HEK293T (cell line): ENCODE results near the gene MOCOS.

Experiments
- CTCF ChIA-PET: fragments of 350-600 bp; formaldehyde crosslinking; extraction: SDS; loops from one replicate; lab custom pipeline; 2021; ENCODE audit warnings: antibody characterized with exemption, inconsistent platforms; lab: Yijun Ruan, JAX
- POLR2A ChIA-PET: fragments of 350-600 bp; formaldehyde crosslinking; extraction: SDS; loops from one replicate; lab custom pipeline; 2020; ENCODE audit warnings: antibody characterized with exemption, inconsistent platforms; lab: Yijun Ruan, JAX
- DNase-seq: peaks from one replicate; pipeline ENCODE4 v3.0.0; 2012; ENCODE audit warnings: mixed read lengths; ENCODE audit errors: extremely low spot score
- ARNT ChIP-seq: fragments of 450-650 bp; IDR thresholded peaks from 2 replicates; pipeline ENCODE4 v1.6.1; 2017; ENCODE audit warnings: mild to moderate bottlenecking
- BHLHE40 ChIP-seq: fragments of 450-650 bp; IDR thresholded peaks from 2 replicates; pipeline ENCODE4 v1.6.1; 2016; ENCODE audit warnings: mild to moderate bottlenecking, moderate library complexity, borderline replicate concordance
- CTBP1 ChIP-seq: fragments of 450-650 bp; IDR thresholded peaks from 2 replicates; pipeline ENCODE4 v1.6.1; 2016; ENCODE audit warnings: borderline replicate concordance
- ELF4 ChIP-seq: fragments of 450-650 bp; IDR thresholded peaks from 2 replicates; pipeline ENCODE4 v1.6.1; 2017; ENCODE audit warnings: antibody characterized with exemption
- FOXA1 ChIP-seq: fragments of 450-650 bp; IDR thresholded peaks from 2 replicates; pipeline ENCODE4 v1.6.1; 2016; ENCODE audit warnings: mild to moderate bottlenecking
- FOXK2 ChIP-seq: fragments of 450-650 bp; IDR thresholded peaks from 2 replicates; pipeline ENCODE4 v1.6.1; 2016; ENCODE audit warnings: mild to moderate bottlenecking
- FOXM1 ChIP-seq: fragments of 450-650 bp; IDR thresholded peaks from 2 replicates; pipeline ENCODE4 v1.6.1; 2017; ENCODE audit warnings: mild to moderate bottlenecking, borderline replicate concordance
- HDGF ChIP-seq: fragments of 450-650 bp; IDR thresholded peaks from 2 replicates; pipeline ENCODE4 v1.6.1; 2017; ENCODE audit warnings: antibody characterized with exemption, borderline replicate concordance
- L3MBTL2 ChIP-seq: fragments of 450-650 bp; conservative IDR thresholded peaks from 2 replicates; pipeline ENCODE4 v1.6.1; 2016; ENCODE audit warnings: mild to moderate bottlenecking
- LEF1 ChIP-seq: fragments of 450-650 bp; IDR thresholded peaks from 2 replicates; pipeline ENCODE4 v1.6.1; 2017; ENCODE audit warnings: mild to moderate bottlenecking, borderline replicate concordance
- NFRKB ChIP-seq: fragments of 450-650 bp; IDR thresholded peaks from 2 replicates; pipeline ENCODE4 v1.6.1; 2016; ENCODE audit warnings: mild to moderate bottlenecking, moderate library complexity
- PKNOX1 ChIP-seq: fragments of 450-650 bp; IDR thresholded peaks from 2 replicates; pipeline ENCODE4 v1.6.1; 2016
- SP1 ChIP-seq: fragments of 450-650 bp; IDR thresholded peaks from 2 replicates; pipeline ENCODE4 v1.6.1; 2017
- SUZ12 ChIP-seq: fragments of 450-650 bp; IDR thresholded peaks from 2 replicates; pipeline ENCODE4 v1.6.1; 2016; ENCODE audit warnings: mild to moderate bottlenecking
- TARDBP ChIP-seq: fragments of 450-650 bp; IDR thresholded peaks from 2 replicates; pipeline ENCODE4 v1.6.1; 2016
- ZNF384 ChIP-seq: fragments of 450-650 bp; IDR thresholded peaks from 2 replicates; pipeline ENCODE4 v1.6.1; 2016

Gene MOCOS

GRCh38 chr18:36281936-36282335, 94.6 kb downstream of the MOCOS start:
- POLR2A ChIA-PET = interaction anchor here (1.7 kb wide), 1 partner anchor 153 kb away, joined by 5 read pairs; the partner anchor contains the start of gene SLC39A6
- TF ChIP-seq FOXA1 = no peak
- TF ChIP-seq SUZ12 = no peak
- no peak for TF ChIP-seq FOXK2
- TF ChIP-seq NFRKB = no peak
- no peak for TF ChIP-seq PKNOX1
- TF ChIP-seq ELF4 = no peak
- no peak for TF ChIP-seq BHLHE40
- no peak for TF ChIP-seq ARNT
- no peak for TF ChIP-seq HDGF
- no peak for TF ChIP-seq SP1
- TF ChIP-seq ZNF384 = no peak
- TF ChIP-seq CTBP1 = no peak
- TF ChIP-seq FOXM1 = no peak
- no peak for TF ChIP-seq LEF1
- TF ChIP-seq L3MBTL2 = no peak
- no peak for TF ChIP-seq TARDBP
- DNase-seq = no peak
- CTCF ChIA-PET = interaction anchor here (0.5 to 4.2 kb wide), 9 partner anchors 10 to 527 kb away, joined by 3 to 46 read pairs (median 4); no protein-coding TSS in a partner anchor

GRCh38 chr18:36283448-36283847, 96.2 kb downstream of the MOCOS start:
- ChIA-PET POLR2A (interaction anchor here (1.0 to 1.1 kb wide), 2 partner anchors 11 to 152 kb away, joined by 3 to 4 read pairs; no protein-coding TSS in a partner anchor), CTCF (interaction anchor here (1.0 to 4.2 kb wide), 8 partner anchors 14 to 288 kb away, joined by 3 to 46 read pairs (median 4); partner anchors contain the start of gene FHOD3)
- TF ChIP-seq CTBP1 = no peak
- no peak for TF ChIP-seq ELF4
- TF ChIP-seq TARDBP = no peak
- no peak for DNase-seq

DNA sequence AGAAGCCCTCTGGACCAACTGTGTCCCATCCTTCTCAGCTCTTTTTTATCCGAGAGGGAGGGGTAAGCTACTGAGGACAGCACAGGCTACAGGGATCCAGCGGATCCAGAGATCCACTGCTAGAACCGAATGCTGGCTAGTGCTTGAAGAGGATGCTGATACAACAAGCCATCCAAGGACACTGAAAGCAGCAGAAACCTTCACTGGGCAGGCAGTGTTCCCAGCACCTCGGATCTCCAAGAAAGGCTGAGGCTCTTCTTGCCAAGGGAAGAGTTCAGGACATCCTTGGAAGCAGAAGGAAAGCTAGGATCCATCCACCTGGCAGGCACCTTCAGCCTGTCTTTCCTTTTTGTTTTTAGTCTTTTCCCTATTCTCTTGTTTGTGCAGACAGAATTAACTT, 97.0 kb downstream of the MOCOS start:
- ChIA-PET POLR2A (interaction anchor here (1.0 to 2.4 kb wide), 3 partner anchors 10 to 153 kb away, joined by 3 to 6 read pairs (median 4); partner anchors contain the start of gene FHOD3), CTCF (interaction anchor here (0.5 to 4.2 kb wide), 23 partner anchors 11 to 528 kb away, joined by 3 to 46 read pairs (median 3); partner anchors contain the start of genes FHOD3 and SLC39A6)
- DNase-seq = no peak
- TF ChIP-seq SUZ12 (no peak), ZNF384 (no peak), FOXA1 (no peak), ARNT (no peak), LEF1 (no peak), FOXK2 (no peak), CTBP1 (no peak), HDGF (no peak)

DNA sequence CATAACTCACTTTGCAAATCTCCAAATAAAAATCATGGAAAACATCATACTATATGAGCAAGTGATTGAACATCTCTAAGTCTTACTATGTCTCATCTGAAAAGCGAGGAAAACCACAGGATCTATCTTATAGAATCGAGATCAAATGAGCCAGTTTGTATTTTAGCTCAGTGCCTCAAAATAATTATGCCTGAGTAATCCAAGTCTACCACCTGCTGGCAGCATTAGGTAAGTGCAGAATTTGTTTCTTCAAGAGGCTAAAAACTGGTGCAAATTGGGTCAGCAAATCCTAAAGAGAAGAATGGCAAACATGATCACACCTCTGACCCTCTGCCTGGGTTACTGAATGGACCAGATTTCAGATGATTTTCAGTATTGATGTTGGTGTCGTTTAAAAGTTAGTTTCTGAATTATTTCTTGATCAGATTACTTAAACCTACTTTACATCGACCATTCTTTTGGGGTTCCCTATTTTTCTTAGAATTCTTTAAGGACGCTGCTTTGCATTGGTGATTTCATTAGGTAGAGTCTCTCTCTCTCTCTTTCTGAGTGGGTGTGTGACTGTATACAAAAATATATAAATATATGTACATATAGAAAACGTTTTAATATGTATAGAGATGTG, 97.5 kb downstream of the MOCOS start:
- TF ChIP-seq L3MBTL2 = no peak
- TF ChIP-seq ELF4 = no peak
- no peak for TF ChIP-seq CTBP1
- no peak for TF ChIP-seq BHLHE40
- no peak for TF ChIP-seq TARDBP
- no peak for TF ChIP-seq ZNF384
- TF ChIP-seq PKNOX1 = no peak
- no peak for TF ChIP-seq NFRKB
- DNase-seq = peak; percentile 78
- CTCF ChIA-PET = interaction anchor here (0.5 to 4.2 kb wide), 23 partner anchors 10 to 528 kb away, joined by 3 to 46 read pairs (median 3); partner anchors contain the start of genes FHOD3 and SLC39A6
- POLR2A ChIA-PET = interaction anchor here (1.1 to 2.4 kb wide), 2 partner anchors 13 to 153 kb away, joined by 3 to 6 read pairs; partner anchors contain the start of gene FHOD3

- DNase-seq = no peak
- ChIA-PET POLR2A (no interaction called here), CTCF (interaction anchor here (1.2 to 1.3 kb wide), 2 partner anchors 192 to 337 kb away, joined by 3 to 4 read pairs; no protein-coding TSS in a partner anchor)
- TF ChIP-seq LEF1 (no peak), HDGF (no peak), FOXA1 (no peak), CTBP1 (no peak), PKNOX1 (no peak), L3MBTL2 (no peak), TARDBP (no peak), ELF4 (no peak), SUZ12 (no peak), ARNT (no peak), ZNF384 (no peak), SP1 (no peak), NFRKB (no peak), FOXM1 (no peak)
Observed at GRCh38 chr18:36287653-36288052, 100.4 kb downstream of the MOCOS start.

GRCh38 chr18:36288689-36289088, 101.4 kb downstream of the MOCOS start:
- ChIA-PET CTCF (interaction anchor here (0.6 kb wide), 1 partner anchor 1075 kb away, joined by 3 read pairs; no protein-coding TSS in a partner anchor), POLR2A (no interaction called here)
- DNase-seq = no peak
- TF ChIP-seq FOXA1 (no peak), ARNT (no peak), L3MBTL2 (no peak), TARDBP (no peak), CTBP1 (no peak), SUZ12 (no peak), ELF4 (no peak), ZNF384 (no peak), HDGF (no peak), FOXM1 (no peak), BHLHE40 (no peak), LEF1 (no peak), SP1 (no peak), PKNOX1 (no peak), NFRKB (no peak), FOXK2 (no peak)
